Nephron (organoid): ENCODE results near the gene PKP4.
A peak's percentile ranks its signal among the peaks of the same experiment; 100 is the strongest.

ENCODE experiments used
- H3K27ac Mint-ChIP-seq, 3 experiments: 2 replicates each; pipeline ENCODE4 v1.8.0; 2020; ENCODE audit warnings: mixed read lengths in 3 of 3, mild to moderate bottlenecking in 2 of 3, moderate library complexity in 1 of 3
- H3K27me3 Mint-ChIP-seq: 2 replicates; pipeline ENCODE4 v1.8.0; 2021; ENCODE audit warnings: low read depth, mild to moderate bottlenecking, moderate library complexity, mixed read lengths
- H3K36me3 Mint-ChIP-seq: 2 replicates; pipeline ENCODE4 v1.8.0; 2020; ENCODE audit warnings: low read depth, mixed read lengths
- H3K4me1 Mint-ChIP-seq: 2 replicates; pipeline ENCODE4 v1.8.0; 2020; ENCODE audit warnings: mixed read lengths
- H3K4me3 Mint-ChIP-seq, 3 experiments: 2 replicates each; pipeline ENCODE4 v1.8.0; 2020; ENCODE audit warnings: mild to moderate bottlenecking in 3 of 3, mixed read lengths in 3 of 3, moderate library complexity in 2 of 3
- H3K9me3 Mint-ChIP-seq: 2 replicates; pipeline ENCODE4 v1.8.0; 2020; ENCODE audit warnings: mixed read lengths
- CTCF ChIP-seq, 3 experiments: fragments of 200-600 bp; sonication (generic); IDR thresholded peaks; one replicate each; pipeline ENCODE4 v1.5.0; 2021; ENCODE audit warnings: antibody characterized with exemption in 3 of 3; ENCODE audit not compliant: unreplicated experiment in 3 of 3

PKP4 gene

GRCh38 chr2:158667586-158667985, 210.8 kb downstream of the PKP4 start:
- no peaks in the 10 kb centered on the region for H3K27me3 Mint-ChIP-seq
- H3K27ac Mint-ChIP-seq = peak overlapping the region; percentile 29 to 54 (median 51)
- H3K9me3 Mint-ChIP-seq = no peaks in the 10 kb centered on the region
- peaks cover 48% of the 10 kb centered on the region for H3K4me1 Mint-ChIP-seq
- H3K36me3 Mint-ChIP-seq = peaks cover 57% of the 10 kb centered on the region
- no peak for TF ChIP-seq CTCF (IDR thresholded peaks at IDR 0.05; ENCODE audit: unreplicated experiment in 3 of 3)
- H3K4me3 Mint-ChIP-seq = no peak overlapping the region

- Mint-ChIP-seq H3K9me3 (no peaks in the 10 kb centered on the region), H3K36me3 (peaks cover 61% of the 10 kb centered on the region), H3K27ac (peak overlapping the region; percentile 51 to 73 (median 68)), H3K27me3 (no peaks in the 10 kb centered on the region), H3K4me3 (no peak overlapping the region), H3K4me1 (peaks cover 48% of the 10 kb centered on the region)
- TF ChIP-seq CTCF (IDR thresholded peaks at IDR 0.05; ENCODE audit: unreplicated experiment in 3 of 3) = no peak
Observed at GRCh38 chr2:158668001-158668765, 211.4 kb downstream of the PKP4 start.

- no peak for TF ChIP-seq CTCF (IDR thresholded peaks at IDR 0.05; ENCODE audit: unreplicated experiment in 3 of 3)
Observed at GRCh38 chr2:158670292-158670691, 213.5 kb downstream of the PKP4 start.

GRCh38 chr2:158671360-158672245, 214.9 kb downstream of the PKP4 start:
- peaks cover 31% of the 10 kb centered on the region for H3K4me1 Mint-ChIP-seq
- H3K36me3 Mint-ChIP-seq = peaks cover 71% of the 10 kb centered on the region
- H3K4me3 Mint-ChIP-seq = no peak overlapping the region
- TF ChIP-seq CTCF (IDR thresholded peaks at IDR 0.05; ENCODE audit: unreplicated experiment in 3 of 3) = no peak
- no peaks in the 10 kb centered on the region for H3K27me3 Mint-ChIP-seq
- no peak overlapping the region for H3K27ac Mint-ChIP-seq
- H3K9me3 Mint-ChIP-seq = no peaks in the 10 kb centered on the region

More at GRCh38 chr2:158670292-158670691, 213.5 kb downstream of the PKP4 start:
- H3K4me1 Mint-ChIP-seq = peaks cover 40% of the 10 kb centered on the region
- no peak overlapping the region for H3K4me3 Mint-ChIP-seq
- no peaks in the 10 kb centered on the region for H3K27me3 Mint-ChIP-seq
- peaks cover 67% of the 10 kb centered on the region for H3K36me3 Mint-ChIP-seq
- H3K9me3 Mint-ChIP-seq = no peaks in the 10 kb centered on the region
- H3K27ac Mint-ChIP-seq = no peak overlapping the region

- H3K4me1 Mint-ChIP-seq = peaks cover 8% of the 10 kb centered on the region
- no peaks in the 10 kb centered on the region for H3K9me3 Mint-ChIP-seq
- peaks cover 75% of the 10 kb centered on the region for H3K36me3 Mint-ChIP-seq
- no peak for TF ChIP-seq CTCF (IDR thresholded peaks at IDR 0.05; ENCODE audit: unreplicated experiment in 3 of 3)
- H3K4me3 Mint-ChIP-seq = no peak overlapping the region
- H3K27me3 Mint-ChIP-seq = no peaks in the 10 kb centered on the region
- H3K27ac Mint-ChIP-seq = no peak overlapping the region
Observed at GRCh38 chr2:158676295-158676694, 219.5 kb downstream of the PKP4 start.
